ENCODE measurements around the gene CEP164. TPM values are rescaled to one million over a fixed set of nuclear protein-coding genes. Genes with fewer than 3 reads are reported as not detected.

CEP164 gene
- total RNA-seq, 1 donor from 2014 or later: 15.1 TPM

DNA sequence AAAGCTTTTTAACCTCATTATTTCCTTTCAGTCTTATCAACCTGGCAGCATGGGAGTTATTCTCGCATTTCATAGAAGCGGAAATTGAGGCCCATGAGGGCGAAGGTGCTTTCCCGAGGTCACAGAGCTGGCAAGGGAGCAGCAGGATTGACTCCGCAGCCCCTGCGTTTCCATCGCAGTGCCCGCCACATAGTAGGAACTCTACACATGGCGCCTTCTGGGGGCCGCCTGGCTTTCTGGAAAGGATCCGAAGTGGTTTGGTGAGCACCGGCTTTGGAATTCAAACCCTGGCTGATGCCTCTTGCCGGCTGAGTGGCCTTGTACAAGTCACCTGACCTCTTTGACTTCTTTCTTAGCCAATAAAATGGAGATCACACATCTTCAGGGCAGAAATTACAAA lies 93.4 kb downstream of the CEP164 start:
- Histone ChIP-seq H3K9me3 (no peaks in the 10 kb centered on the region), H3K27me3 (no peaks in the 10 kb centered on the region), H3K36me3 (no peaks in the 10 kb centered on the region), H3K27ac (no peak overlapping the region), H3K4me1 (no peaks in the 10 kb centered on the region), H3K4me3 (no peak overlapping the region)
- no peak for TF ChIP-seq CTCF (IDR thresholded peaks at IDR 0.05)
- DNase-seq (ENCODE audit: low spot score in 2 of 2): no peak
- intact Hi-C loops (cut with DNase I): no loop called here

- no peaks in the 10 kb centered on the region for H3K9me3 ChIP-seq
- no peaks in the 10 kb centered on the region for H3K4me1 ChIP-seq
- no peaks in the 10 kb centered on the region for H3K36me3 ChIP-seq
- H3K27ac ChIP-seq: no peak overlapping the region
- no peak for TF ChIP-seq CTCF (IDR thresholded peaks at IDR 0.05)
- H3K4me3 ChIP-seq: no peak overlapping the region
- DNase-seq (ENCODE audit: low spot score in 2 of 2): no peak
- intact Hi-C loops (cut with DNase I): no loop called here
- H3K27me3 ChIP-seq: no peaks in the 10 kb centered on the region
Observed at GRCh38 chr11:117421476-117421875, 93.8 kb downstream of the CEP164 start.

DNA sequence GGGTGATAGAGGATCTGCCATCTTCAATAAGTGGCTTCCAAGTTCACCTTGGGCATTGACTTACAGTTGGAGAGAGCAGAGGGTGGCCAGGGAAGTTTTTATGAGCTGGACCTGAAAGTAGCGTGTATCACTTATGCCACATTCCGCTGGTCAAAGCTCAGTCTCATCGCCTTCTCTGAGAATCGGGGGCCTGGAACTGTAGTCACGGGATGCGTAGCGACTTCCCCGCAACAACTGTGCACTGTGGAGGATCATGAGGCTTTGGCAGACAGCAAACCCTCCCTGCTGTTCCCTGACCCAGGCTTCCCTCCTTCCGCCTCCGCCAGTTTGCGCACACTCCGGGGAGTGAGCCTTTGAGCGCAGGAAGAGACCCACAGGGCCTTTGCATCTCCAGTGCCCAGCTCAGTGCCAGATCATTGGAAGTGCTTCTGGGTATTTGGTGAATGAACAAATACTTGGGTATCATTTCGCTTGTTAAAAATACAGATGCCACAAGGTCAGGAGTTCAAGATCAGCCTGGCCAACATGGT lies 95.5 kb downstream of the CEP164 start:
- no peaks in the 10 kb centered on the region for H3K36me3 ChIP-seq
- no peaks in the 10 kb centered on the region for H3K27me3 ChIP-seq
- DNase-seq (ENCODE audit: low spot score in 2 of 2): no peak
- intact Hi-C loops (cut with DNase I): no loop called here
- TF ChIP-seq CTCF (IDR thresholded peaks at IDR 0.05): no peak
- no peaks in the 10 kb centered on the region for H3K9me3 ChIP-seq
- H3K4me1 ChIP-seq: no peaks in the 10 kb centered on the region
- no peak overlapping the region for H3K4me3 ChIP-seq
- H3K27ac ChIP-seq: no peak overlapping the region

DNA sequence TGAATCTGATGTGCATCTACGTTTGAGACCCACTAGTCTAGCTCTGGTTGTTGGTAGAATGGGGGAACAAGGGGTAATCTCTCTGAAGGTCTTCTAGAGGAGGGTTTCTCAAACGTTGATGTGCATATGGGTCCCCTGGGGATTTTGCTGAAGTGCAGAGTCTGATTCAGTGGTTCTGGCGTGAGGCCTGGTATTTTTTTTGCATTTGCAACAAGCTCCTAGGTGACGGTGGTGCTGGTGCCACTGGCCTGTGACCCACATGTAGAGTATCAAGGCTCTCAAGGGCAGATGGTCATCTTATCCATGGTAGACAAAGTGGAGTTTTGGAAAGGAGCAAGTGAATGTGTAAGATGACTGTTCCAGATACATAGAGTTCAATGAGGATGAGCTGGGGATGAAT lies 97.1 kb downstream of the CEP164 start:
- no peak for TF ChIP-seq CTCF (IDR thresholded peaks at IDR 0.05)
- no peaks in the 10 kb centered on the region for H3K4me1 ChIP-seq
- H3K9me3 ChIP-seq: no peaks in the 10 kb centered on the region
- intact Hi-C loops (cut with DNase I): loop anchor here (5.0 kb wide), 1 partner anchor 393 kb away; no protein-coding TSS in a partner anchor
- no peak for DNase-seq (ENCODE audit: low spot score in 2 of 2)
- H3K36me3 ChIP-seq: no peaks in the 10 kb centered on the region
- no peaks in the 10 kb centered on the region for H3K27me3 ChIP-seq
- H3K27ac ChIP-seq: no peak overlapping the region
- no peak overlapping the region for H3K4me3 ChIP-seq

GRCh38 chr11:117425679-117426296 lies 98.1 kb downstream of the CEP164 start:
- Histone ChIP-seq H3K27me3 (no peaks in the 10 kb centered on the region), H3K9me3 (no peaks in the 10 kb centered on the region), H3K27ac (no peak overlapping the region), H3K36me3 (no peaks in the 10 kb centered on the region), H3K4me1 (no peaks in the 10 kb centered on the region), H3K4me3 (no peak overlapping the region)
- no peak for TF ChIP-seq CTCF (IDR thresholded peaks at IDR 0.05)
- intact Hi-C loops (cut with DNase I): loop anchor here (5.0 kb wide), 1 partner anchor 392 kb away; no protein-coding TSS in a partner anchor
- no peak for DNase-seq (ENCODE audit: low spot score in 2 of 2)
